ENCODE measurements around the gene PCBD1.

GRCh38 chr10:70850097-70850496, 38.3 kb downstream of the PCBD1 start:
- no peak for TF ChIP-seq POLR2A (IDR thresholded peaks at IDR 0.05)
- TF ChIP-seq POLR2AphosphoS5 (IDR thresholded peaks at IDR 0.05) = no peak
